Activated T-cell treated with anti-CD3 and anti-CD28 coated beads for 1 hour (primary cell): ENCODE data around the gene INPP5K.
A peak's percentile ranks its signal among the peaks of the same experiment; 100 is the strongest.

Experiments
- DNase-seq: peaks from one replicate; pipeline ENCODE4 v3.0.0-alpha.2; 2020; ENCODE audit warnings: low read depth

Gene INPP5K

GRCh38 chr17:1505586-1505985, 10.8 kb downstream of the INPP5K start:
- DNase-seq = no peak

DNA sequence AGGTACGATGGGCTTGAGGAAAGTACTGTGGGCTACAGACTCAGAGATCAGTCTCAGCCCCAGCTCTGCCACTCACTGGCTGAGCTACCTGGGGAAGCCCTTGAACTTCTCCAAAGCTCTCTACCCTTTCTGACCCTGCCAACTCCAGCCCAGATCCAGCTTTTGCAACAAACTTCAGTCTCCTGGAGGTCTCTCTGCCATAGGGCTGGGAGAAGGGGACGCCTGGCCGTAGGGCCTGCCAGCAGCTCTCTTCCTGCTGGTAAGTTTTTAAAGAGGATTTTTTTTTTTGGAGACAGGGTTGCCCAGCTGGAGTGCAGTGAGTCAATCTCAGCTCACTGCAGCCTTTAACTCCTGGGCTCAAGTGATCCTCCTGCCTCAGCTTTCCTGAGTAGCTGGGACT, 11.5 kb downstream of the INPP5K start:
- DNase-seq = no peak

GRCh38 chr17:1503699-1504098, 12.7 kb downstream of the INPP5K start:
- no peak for DNase-seq

DNA sequence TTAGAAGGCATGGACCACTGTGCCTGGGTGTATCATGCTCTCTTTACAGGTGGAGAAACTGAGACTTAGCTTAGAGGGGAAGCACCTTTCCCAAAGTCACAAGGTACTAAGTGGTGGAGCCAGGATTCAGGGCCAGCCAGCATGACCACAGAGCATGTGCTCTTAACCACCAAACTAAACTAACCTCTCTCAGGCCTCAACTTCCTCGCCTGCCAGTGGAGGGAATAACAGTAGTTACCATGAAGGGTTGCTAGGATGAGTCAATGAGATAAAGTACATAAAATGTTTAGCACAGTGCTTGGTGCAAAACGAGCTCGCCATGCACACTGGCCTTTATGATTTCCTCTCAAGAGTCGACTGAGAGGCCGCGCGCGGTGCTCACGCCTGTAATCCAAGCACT, 17.5 kb downstream of the INPP5K start:
- DNase-seq = no peak

DNA sequence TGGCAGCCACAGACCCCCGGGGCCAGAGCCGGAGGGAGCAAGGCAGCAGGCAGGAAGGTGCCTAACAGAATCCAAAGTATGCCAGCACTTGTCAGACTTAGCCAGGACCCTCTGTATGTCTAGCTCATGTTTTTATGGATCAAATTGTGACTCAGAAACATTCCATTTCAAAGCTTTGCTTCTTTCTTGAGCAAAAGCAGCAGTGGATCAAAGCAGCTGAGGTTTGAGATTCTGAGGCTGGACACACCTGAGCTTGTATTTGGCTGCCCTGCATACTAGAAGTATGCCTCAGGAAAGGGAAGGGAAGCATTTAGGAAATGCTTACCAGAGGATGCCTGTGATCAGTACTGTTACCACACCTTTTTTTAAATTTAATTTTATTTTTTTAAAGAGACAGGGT, 18.2 kb downstream of the INPP5K start:
- no peak for DNase-seq

- DNase-seq = no peak
Measured at GRCh38 chr17:1497831-1498230, 18.6 kb downstream of the INPP5K start.

- no peak for DNase-seq
Measured at GRCh38 chr17:1496869-1497268, 19.5 kb downstream of the INPP5K start.

- DNase-seq = no peak
Measured at GRCh38 chr17:1495265-1495989, 21.0 kb downstream of the INPP5K start.

DNA sequence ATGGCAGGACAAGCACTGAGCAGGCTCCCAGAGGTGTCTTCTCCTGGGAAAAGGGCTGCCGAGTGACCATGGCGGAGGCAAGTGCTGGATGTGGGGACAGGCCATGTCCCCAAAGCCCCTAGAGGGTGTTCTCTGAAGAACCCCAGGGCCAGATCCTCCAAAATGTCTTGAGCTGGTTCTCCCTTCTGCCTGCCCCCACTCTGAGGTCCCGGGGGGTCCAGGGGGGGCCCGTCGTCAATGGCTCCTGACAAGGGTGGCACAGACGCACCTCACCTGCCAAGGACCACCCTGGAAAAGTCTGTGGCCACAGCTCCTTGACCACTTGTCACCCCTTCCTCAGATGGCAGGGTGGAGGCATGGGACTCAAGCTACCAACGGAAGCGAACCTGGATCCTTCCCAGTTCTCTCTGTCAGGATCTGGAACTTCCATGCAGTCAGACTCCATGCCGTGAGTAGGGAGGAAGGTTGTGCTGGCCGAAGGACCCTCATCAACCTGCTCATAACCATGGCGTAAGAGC, 21.6 kb downstream of the INPP5K start:
- no peak for DNase-seq

- DNase-seq = no peak
Measured at GRCh38 chr17:1494203-1494602, 22.2 kb downstream of the INPP5K start.

GRCh38 chr17:1493291-1493980, 23.0 kb downstream of the INPP5K start:
- no peak for DNase-seq

DNA sequence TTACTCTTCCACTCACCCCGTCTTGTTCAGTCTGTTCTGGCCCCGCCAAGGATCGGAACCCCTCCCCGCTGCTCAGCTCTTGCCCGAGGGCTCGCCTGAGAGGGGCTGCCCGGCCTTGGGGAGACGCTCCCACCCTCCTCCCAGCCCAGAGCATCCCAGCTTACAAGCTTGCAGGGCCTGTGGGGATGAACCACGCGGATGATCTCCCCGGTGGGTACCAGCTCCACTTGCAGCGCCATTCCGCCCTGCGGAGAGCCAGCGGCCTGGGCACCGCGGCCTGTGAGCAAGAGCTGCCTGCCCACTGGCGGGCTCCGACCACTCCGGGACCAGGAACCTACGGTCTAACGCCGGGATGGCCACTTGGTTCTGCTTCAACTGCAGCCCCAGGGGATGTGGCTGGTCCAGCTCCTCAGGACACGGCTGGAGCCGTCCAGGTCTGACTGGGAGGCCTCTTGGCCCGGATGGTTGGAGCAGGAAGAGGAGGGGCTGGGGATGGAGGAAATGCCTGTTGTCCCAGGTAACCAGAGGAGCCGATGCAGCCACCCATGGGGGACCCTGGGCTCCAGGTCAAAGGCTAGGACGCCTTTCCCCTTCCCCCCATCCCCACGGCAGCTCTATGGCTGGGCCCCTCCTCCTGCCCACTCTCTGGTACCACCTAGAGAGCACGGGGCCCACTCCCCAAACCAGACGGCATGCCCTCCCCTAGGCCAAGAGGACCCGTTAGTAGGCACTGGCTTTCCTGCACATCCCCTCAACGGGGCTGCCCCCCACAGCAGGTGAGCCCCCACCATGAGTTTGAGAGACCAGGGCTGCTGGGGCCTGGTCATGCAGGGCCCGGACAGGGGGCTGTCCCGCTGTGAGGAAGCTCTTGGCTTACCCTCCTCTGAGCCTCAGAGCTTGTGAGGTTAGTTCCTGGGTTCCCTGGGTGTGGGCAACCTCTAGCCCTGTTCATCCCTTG, 23.9 kb downstream of the INPP5K start, which contains the start of gene MYO1C:
TSS of gene MYO1C (minus strand) at position 438 of the 958 bp plus-strand sequence. CDS start at position 239, 199 bp downstream.
- DNase-seq = no peak

DNA sequence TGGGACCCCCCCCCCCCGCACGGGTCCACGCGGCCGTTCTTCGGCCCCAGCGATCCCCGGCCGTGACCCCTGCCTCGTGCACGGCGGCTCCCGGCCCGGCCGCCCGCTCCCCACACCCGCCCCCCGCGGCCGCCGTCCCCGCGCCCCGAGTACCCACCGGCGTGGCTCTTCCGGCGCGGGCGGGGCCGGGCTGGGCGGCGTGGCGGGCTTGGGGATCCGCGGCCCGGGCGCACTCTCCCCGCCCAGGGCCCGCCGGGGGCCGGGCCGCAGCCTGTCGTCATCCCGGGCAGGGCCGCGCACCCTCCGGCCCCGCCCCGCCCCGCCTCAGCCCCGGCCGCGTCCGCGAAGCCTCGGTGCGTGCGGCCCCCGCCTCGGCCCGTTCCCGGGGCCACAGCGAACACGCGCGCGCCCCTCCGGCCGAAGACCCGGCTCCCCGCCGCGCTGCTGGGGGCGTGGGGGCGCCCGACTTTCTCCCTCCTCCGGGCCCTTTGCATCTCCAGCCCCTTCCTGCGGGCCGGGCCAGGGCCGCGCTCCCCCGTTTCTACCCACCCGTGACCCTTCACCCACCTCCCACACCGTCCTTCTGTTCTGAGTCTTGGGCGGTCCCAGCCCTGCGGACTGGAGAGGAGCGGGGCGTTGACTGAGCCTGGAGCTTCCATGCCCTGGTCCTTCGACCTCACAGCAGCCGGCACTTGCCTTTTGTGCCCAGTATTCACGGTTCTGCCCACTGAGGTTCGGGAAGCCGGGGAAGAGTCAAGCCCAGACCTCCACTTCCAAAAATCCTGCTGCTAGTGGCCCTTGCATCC, 24.8 kb downstream of the INPP5K start:
- no peak for DNase-seq

GRCh38 chr17:1490643-1491442, 25.6 kb downstream of the INPP5K start:
- peak; percentile 54 for DNase-seq

GRCh38 chr17:1488826-1489270, 27.6 kb downstream of the INPP5K start:
- no peak for DNase-seq

DNA sequence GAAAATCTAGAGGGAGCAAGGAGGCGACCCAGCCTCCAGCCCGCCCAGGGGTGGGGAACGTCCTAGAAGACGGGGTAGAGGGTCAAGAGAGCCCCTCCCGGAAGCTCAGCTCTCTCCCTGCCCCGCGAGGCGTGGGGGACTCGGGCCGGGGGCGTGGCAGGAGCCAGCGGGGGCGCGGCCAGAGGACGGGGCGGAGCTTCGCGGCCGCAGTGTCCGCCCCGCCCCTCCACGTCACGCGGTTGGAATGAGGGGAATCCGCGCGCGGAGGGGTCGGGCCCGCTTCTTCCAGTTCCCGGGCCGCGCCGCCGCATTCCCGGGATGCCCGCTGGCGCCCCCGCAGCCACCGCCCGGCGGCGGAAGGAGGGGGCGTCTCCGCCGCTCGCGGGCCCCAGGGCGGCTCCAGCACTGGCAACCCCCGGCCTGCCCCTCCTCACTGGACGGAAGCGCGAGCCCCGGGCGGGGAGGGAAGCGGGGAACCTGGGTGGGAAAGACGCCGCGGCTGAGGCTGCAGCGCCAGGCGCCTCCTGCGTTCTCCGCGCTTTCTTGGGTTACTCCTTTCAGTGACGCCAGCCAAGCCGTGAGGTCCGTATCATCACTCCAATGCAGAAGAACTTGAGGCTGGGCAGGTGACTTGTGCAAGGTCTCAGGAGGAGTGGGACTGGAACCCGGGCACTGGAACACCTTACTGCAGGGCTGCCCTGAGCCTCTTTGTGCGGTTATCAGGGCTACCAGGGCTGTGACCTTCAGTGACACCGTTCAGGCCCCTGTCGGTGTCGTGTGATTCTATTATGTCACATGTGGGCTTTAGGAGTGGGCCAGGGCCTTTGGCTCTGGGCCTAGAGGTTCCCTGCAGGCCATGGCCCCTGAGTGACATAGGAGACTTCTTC, 28.2 kb downstream of the INPP5K start:
- peak; percentile 69 for DNase-seq

DNA sequence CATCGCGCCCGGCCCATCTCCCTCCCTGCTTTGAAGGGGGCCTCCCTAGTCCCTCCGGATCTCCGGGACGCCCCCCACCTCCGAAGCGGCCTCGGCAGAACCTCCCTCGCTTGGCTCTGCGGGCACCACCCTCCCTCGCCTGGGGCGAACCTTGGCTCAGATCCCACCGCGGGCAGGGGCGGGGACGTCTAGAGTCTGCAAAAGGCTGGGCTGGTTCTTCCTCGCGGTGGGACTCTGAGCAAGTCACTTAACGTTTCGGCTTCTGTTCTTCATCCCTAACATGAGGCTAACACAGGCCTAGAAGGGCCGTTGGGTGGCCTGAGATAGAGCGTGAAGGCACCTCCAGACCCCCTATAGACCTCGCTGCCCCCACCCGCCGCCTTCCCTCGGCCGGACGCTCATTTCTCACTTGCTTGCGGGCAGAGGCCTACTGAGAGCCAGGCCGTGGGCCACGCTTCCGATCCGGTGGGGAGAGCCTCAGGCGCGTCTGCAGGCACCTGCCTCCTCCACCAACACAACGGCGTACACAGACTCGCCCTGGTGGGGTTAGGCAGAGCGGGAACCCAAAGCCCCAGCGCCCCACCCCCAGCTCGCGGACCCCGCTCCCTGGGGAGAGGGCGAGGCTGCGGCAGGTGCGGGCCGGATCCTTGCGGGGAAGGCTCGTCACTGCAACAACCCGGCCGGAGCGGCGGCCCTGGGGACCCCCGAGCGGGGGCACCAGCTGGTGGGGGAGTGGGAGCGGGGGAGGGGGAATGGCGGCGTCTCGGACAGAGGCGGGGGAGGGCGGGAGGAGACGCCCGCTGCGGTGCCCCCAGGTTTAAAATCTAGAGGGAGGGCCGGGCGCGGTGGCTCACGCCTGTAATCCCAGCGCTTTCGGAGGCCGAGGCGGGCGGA, 29.4 kb downstream of the INPP5K start:
- DNase-seq = peak; percentile 72
